ENCODE data around the gene UCK1.
"Not testable (repeated sequence)": the region's sequence is repeated elsewhere in the genome, so short reads cannot be mapped to it uniquely, and the experiment has no call there.

The UCK1 gene

DNA sequence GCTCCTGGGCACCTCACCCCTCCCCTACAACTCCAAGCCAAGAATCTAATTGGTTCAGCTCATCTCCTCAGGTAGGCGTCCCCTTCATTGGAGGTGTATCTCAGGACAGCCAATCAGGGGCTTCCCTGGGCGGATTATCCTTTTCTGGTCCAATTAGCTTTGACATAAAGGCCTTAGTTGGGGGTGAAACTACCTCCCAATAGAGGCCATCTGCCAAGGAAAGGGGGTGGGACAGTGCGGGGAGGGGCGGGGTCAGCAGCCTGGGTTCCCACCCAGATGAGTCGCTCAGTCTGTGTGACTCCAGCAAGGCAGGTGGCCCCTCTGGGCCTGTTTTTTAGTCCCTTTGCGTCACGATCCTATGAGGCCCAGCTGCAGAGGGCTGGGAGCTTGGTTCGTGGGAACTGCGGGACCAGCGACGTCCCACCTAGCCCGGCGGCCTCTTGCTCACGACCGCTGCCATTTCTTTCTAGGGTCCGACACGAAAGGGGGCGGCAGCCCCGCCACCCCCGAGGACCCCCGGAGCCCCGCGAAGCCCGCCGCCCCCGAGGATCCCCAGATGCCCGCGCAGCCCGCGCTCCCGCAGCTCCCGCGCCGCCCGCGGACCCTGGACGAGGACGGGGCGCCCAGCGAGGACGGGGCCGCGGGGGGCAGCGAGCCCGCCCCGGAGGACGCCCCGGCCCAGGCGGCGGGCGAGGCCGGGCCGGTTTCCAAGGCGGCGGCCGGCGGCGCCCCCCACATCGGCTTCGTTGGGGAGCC lies 23.2 kb upstream of the UCK1 start:
- DNase-seq, result no peak

DNA sequence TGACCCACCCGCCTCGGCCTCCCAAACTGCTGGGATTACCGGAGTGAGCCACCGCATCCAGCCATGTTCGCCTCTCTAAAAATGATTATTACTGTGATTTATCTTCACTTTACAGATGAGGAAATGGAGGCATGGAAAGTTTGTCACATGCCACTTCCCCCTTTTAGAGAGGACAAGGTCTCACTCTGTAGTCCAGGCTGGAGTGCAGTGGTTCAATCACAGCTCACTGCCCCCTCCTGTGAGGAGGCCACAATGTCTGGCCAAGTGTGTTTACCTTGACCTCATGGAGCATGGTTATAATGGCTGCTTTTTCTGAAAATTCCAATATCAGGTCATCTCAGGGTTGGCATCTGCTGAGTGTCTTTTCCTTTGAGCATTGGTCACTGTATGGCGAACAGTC lies 21.0 kb upstream of the UCK1 start:
- no peak for DNase-seq

DNA sequence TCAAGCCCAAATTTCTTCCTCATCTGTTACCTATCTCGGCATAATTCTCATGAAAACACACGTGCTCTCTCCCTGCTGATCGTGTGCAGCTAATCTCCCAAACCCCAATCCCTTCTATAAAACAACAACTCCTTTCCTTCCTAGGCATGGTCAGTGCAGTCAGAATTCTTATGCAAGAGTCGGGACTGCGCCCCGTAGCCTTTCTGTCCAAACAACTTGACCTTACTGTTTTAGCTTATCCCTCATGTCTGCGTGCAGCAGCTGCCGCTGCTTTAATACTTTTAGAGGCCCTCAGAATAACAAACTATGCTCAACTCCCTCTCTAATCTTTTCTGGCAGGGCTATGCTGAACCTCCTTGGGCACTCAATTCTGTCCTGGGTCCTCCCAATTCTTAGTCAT lies 19.4 kb upstream of the UCK1 start:
- DNase-seq, result not testable (repeated sequence)

DNA sequence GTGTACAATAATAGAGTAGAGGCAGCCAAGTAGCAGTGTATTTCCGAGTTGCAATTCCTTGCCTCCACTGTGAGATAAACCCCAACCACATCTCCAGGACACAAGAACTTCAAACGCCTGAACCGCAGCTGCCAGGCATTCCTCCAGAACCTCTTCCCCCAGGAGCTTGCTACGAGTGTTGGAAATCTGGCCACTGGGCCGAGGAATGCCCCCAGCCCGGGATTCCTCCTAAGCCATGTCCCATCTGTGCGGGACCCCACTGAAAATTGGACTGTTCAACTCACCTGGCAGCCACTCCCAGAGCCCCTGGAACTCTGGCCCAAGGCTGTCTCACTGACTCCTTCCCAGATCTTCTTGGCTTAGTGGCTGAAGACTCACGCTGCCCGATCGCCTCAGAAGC lies 18.1 kb upstream of the UCK1 start:
- DNase-seq, result not testable (repeated sequence)

DNA sequence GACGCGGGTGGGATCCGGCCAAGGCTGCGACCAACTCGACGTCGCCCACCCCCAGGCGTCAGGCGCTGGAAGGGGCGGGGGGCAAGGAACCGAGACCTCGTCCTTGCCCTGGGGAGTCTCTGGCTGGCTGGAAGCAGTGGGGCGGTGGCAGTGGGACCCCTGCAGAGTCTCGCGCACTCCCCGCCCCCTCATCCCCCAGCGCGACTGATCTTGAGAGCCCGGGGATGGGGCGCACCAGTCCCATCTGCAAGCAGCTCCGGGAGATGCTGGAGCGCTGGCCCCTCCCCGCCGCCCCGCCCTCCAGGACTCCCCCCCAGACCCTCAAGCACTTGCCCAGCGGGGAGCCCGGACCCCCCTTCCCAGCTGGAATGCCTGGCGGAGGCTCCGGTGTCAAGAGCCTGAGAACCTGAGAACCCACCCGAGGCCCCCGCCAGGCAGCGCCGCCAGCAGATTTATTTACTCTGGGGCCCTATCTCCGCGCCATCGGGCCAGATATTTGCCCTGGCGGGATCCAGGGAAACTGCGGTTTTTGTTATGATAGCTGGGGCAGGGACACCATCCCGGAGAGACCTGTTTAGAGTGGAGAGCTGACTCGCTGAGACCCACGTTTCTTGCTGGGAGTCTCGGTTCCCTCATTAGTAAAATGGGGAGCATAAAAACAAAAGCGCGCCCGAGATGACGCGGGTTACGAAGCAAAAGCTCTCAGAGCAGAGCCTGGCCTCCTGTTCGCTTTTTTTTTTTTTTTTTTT lies 15.4 kb upstream of the UCK1 start:
- DNase-seq, result no peak

DNA sequence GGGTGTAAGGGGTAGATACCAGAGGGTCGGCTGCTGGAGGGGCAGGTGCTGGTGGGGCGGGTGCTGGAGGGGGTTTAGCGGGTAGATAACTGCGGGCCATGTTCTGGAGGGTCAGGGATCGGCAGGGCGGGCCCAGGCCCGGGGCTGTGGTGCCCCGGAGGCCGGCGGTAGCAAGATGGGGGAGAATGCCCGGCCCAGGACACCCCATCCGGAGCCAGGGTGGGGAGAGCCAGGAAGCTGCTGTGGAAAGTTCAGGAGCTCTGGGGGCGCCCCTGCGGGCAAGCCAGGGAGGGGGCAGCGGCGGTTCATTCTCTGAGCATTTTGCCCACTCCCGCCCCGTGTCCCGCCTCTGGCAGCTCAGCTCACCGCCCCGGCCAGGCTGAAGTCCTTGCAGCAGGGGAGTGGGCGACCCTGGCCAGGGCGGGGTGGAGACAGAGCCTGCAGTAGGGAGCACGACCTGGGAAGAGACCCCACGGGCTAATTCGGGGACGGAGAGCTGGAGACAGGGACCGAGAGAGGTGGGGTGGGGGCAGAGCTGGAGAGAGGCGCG lies 14.8 kb upstream of the UCK1 start:
- DNase-seq, result no peak

DNA sequence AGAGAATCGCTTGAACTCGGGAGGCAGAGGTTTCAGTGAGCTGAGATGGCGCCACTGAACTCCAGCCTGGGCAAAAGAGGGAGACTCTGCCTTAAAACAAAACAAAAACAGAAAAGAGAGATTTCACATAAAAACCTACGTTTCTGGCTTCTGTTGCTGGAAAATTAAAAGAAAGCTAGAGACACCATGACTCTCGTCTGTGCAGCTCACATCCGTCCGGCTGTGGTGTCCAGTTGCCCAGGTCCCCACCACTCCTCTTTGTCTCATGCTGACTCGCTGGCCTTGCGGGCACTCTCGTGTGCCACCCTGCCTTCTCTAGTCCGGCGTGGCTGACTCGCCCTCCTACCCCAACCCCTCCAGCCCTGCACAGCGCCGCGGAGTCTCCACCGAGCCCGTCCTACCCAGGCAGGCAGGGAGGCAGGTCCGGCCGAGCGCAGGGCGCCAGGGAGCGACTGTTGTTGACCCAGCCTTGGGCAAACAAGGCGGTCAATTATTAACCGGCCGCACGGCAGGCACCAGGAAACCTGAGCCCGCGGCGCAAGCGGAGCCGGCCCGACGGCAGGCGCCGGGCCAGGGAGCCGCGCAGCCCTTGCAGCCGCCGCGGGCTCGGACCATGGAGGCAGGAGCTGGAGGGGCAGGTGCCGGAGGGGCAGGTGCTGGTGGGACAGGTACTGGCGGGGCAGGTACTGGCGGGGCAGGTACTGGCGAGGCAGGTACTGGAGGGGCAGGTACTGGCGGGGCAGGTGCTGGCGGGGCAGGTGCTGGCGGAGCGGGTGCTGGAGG lies 14.1 kb upstream of the UCK1 start, which contains the start of gene PRRT1B:
Gene PRRT1B, plus strand, starts transcription at position 521 of the 783 bp plus-strand sequence. Its CDS starts 93 bp downstream, at position 614.
- DNase-seq, result no peak

DNA sequence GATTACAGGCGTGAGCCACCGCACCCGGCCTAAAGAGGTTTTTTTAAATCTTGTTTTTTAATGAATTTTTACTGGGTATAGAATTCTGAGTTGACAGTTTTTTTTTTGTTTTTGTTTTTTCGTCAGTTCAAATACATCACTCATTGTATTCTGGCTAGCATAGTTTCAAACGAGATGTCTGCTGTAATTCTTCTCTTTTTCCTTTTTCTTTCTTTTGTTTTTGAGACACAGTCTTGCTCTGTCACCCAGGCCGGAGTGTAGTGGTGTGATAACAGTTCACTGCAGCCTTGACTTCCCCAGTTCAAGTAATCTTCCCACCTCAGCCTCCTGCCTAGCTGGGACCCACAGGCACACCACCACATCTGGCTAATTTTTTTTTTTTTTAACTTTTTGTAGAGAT lies 12.1 kb upstream of the UCK1 start:
- no peak for DNase-seq

DNA sequence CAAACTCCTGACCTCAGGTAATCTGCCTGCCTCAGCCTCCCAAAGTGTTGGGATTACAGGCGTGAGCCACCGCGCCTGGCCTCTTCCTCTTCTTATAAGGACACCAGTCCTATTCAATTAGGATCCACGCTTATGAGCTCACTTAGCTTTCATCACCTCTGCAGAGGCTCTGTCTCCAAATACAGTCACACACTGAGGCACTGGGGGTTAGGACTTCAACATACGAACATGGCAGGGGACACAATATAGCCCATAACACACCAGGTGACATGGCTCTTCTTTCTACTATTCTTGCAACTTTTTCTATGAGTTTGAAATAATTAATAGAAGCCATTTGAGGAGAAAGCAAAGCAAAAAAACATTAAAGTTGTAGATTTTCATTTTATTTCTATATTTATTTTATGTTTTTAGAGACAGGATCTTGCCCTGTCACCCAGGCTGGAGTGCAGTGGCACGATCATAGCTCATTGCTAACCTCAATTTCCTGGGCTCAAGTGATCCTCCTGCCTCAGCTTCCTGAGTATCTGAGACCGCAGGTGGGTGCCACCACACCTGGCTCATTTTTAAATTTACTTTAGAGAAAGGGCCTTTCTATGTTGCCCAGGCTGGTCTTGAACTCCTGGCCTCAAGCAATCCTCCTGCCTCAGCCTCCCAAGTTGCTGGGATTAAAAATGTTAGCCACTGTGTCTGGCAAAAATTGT lies 8.3 kb upstream of the UCK1 start:
- DNase-seq, result no peak

DNA sequence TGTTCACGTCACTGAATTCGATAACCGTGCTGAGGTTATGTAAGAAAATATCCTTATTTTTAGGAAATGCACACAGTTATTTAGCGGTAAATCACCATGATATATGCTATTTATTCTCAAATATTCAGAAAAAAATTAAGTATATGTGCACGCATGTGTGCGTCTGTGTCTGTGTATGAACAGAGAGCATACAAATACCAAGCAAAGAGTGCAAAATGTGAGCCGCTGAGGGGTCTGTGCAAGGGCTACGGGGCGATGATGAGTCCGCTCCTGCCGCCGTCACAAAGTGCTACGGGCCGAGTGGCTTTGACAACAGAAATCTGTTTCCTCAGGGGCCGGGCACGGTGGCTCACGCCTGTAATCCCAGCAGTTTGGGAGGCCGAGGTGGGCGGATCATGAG lies 6.9 kb upstream of the UCK1 start:
- DNase-seq, result no peak

DNA sequence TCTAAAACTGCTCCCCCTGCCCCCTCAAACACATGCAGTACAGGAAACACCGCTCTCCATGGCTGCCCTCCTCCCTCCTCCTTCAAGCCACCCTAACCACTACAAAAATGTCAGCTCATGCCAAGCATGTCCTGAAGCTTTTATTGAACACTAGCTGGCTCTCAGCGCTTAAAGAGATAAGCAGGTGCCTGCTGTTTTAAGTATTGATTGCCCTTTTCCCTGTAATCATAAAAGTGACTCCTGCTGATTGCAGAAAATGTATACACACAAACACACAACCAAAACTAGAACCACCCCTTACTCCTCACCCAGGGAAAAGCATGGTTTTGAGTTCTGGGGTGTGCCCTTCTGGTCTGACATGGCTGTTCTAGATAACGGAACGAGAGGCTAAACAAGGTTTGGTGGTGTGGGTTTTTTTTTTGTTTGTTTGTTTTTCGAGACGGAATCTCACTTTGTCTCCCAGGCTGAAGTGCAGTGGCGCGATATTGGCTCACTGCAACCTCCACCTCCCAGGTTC lies 3.7 kb upstream of the UCK1 start:
- no peak for DNase-seq

DNA sequence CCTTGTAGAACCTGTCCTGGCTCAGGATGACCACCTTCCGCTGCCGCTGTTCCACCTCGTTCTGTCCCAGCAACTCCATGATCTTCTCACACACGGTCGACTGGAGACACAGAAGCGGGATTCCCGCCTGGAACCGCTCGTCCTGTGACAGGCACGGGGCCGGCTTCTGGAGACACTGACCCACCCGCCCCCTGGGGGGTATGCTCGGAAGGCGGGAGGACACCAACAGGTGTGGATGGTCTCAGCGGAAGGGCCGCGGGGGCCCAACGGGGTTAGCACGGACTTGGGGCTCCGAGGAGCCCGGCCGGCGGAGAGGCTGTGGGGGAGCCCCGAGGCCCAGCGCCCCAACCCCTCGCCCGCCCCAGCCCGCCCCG lies 530 bp downstream of the UCK1 start:
- DNase-seq, result peak; percentile 41 to 48

DNA sequence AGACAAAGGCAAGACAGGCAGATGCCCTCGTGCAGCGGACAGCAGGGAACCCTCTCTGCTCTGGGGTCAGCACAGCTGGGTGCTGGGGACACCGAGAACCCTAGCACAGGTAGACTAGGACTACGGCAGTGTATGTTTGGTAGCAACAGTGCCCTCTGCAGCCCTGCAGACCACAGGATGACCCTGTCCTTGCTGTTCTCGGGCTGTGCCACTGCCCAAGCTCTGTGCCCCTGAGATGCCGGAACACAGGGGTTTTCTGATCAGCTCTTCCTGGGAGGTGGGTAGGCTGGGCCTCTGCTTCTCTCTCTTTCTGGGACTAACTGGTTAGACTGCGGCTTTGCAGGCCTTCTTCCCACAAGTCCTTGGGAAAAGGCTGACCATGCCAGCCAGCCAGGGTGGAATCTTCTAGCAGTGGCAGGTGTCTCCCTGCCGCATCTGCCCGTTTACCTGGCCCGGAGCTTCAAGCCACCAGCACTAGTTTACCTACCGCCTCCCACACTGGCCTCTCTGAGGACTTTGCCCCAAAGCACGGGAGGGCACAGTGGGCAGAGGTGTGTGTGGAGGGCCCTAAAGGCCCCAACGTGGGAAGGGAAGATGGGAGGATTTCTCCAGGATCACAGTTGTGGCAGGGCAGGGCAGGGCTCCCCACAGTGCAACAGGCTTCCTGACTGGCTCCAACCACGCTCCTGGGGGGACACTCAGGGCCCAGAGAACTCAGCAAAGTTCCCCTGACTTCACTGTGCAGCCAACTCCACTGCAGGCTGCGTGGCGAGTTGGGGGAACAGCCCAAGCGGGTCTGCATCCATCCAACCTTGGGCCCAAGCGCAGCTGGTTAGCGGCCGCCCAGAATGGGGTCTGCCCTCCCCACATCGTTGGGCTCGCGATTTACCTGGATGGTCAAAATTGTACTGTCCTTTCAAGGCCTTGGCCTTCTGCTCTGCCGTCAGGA lies 1.2 kb downstream of the UCK1 start:
- no peak for DNase-seq

DNA sequence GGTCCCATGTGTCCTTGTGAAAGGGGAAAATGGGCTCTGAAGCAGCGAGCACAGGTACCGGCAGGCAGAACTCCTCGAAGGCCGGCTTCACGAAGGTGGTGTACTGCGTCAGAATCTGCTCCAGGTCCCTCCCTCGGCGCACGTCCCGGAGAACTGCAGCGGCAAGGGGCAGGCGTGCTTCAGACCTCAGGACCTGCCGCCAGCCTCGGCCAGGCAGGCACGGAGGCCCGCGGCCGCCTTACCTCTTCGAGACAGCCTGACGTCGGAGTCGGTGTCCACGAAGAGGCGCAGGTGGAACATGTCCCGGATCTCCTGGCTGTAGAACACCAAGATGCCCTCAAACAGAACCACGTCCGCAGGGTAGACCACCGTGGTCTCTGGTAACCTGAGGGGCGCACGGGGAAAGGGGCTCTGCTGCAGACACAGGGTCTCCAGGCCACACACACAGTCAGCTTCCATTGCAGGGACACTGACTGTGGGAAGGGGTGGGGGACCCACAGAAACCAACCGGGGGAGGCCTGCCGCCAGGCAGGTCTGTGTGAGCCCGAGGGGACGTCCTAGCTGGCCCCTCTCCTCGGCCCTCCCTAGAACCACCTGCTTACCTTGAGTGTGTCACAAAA lies 2.1 kb downstream of the UCK1 start:
- no peak for DNase-seq

DNA sequence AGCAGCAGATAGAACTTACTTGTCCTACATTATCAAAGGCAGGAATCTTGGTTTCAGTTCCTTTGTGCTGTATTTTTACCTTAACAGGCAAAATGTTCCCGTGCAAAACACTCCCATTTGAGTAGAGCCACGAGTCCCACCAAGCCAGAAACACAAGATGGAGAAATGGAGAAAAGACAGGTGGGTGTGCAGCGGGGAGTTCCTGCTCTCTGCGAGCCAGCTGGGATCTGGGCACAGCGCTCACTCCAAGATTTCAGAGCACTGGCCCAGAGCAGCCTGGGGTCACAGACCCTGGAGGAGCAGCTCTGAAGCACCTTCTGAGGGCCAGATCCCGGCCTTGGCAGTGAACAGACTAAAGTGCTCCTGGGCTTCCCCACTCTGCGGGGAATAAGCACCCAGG lies 2.9 kb downstream of the UCK1 start:
- no peak for DNase-seq

DNA sequence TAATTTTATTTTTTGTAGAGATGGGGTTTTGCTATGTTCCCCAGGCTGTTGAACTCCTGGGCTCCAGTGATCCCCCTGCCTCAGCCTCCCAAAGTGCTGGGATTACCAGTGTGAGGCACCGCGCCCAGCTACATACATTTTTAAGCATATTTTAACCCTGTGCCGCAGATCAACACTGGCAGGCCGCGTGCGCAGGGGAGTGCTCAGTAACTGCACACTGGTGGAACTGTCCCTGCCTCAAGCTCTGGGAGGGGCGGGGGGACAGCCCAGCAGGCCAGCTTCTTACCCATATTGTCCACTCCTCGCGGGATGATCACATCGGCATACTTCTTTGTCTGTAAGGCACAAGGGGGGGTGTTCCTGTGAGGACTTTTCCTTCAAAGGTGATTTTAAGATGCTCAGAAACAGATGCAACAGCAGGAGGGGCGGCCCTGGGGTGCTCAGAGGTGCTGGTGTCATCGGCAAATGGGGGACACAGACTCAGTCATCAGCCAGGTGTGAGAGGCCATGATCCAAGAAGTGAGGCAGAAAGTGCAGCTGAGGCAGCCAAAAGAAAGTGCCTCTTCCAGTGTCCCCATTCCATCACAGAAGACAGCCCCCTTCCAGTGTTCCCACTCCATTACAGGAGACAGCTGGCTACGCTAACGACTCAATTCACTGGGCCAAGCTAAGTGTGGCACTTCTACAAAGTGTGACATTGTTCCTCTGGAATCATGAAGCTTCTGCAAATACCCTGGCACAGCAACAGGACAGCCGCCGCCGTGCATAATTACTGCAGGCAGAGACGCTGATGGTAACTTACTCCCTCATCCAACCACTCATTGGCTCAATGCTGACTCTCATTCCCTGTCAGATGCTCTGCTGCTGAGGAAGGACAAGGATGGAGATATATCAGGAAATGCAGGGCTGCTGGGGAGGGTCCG lies 5.2 kb downstream of the UCK1 start:
- no peak for DNase-seq

DNA sequence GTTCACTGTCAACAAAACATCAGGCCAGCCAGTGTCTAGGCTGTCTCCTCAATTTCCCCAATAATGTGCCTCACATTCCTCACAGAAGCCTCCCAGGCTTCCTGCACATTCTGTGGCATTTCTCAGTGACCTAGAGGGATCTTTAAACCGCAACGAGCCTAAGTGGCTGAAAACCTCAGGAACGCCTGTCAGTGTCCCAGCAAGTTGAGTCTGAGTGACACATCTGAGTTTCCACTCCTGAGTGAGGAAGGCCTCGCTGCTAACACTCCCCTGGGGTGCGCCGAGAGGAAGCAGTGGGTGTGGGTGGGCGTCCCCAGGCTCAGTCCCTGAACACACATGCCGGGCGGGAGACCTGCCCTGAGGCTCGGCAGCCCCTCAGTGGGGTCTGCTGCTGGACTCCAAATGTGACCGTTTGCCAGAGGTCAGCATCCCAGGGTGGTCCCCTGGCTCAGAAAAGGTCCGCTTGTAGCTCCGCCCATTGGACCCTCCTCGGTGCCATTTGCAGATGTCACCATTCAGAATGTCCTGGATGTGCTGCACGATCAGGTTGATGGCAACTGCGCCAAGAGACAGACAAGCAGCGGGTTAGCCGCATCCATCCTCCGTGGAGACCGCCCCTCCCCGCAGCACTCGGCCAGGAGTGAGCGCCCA lies 6.3 kb downstream of the UCK1 start:
- DNase-seq, result no peak

DNA sequence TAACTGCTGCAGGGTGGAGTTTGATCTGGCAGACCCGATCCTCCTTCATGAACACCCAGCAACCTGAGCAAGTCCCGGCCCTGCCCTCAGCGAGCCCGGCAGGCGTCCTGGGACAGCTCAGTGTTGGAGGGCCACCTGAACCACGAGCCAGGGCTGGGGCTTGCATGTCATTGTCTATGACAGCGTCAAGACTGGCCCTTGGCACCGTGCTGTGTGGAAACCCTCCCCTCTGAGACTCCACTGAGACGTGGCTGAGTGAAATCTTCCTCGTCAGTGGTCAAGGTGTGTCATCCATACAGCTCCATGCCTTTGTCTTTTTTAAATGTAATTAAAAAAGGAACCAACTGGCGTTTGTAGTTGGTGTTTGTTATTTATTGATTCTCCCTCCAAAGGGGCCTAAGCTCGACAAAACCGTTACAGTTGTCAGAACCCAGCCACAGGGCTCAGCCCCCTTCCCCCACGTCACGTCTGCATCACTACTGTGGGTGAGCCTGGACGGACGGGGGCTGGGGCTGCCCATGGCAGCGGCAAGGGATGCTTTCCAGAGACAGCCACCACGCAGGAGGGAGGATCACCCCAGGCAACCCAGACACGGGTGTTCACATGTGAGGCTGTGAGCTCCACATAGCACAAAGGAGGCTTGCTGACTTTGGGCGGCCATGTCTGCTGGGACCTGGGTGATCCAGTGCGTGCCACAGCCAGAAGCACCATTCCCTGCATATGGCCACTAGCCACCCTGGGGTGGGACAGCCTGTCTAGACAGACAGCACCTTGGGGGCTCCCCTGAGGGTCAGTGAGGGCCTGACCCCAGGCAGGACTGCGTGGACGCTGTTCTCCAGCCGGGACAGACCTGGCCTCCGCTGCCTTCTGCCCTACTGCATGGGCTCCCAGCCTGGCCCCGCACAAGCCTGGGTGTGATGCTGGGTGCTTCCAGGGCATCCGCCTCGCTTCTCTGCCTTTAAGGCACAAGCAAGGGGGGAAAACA lies 7.3 kb downstream of the UCK1 start:
- no peak for DNase-seq
